DOHH2 (cell line): ENCODE data around the gene GANAB.

ENCODE experiments used
- H3F3A ChIP-seq: fragments of 200-600 bp; sonication (generic), shearing (Covaris generic); 2 replicates; pipeline ENCODE4 v1.6.0; 2016; ENCODE audit warnings: antibody characterized with exemption, mild to moderate bottlenecking; ENCODE audit not compliant: control insufficient read depth, insufficient read depth
- H3K27ac ChIP-seq: fragments of 200-600 bp; sonication (generic); 2 replicates; pipeline ENCODE4 v1.5.1; 2014; ENCODE audit warnings: low read depth, mild to moderate bottlenecking, low read length, moderate library complexity
- H3K27me3 ChIP-seq: fragments of 200-600 bp; sonication (generic); 2 replicates; pipeline ENCODE4 v1.6.1; 2014; ENCODE audit warnings: mild to moderate bottlenecking, low read length, mixed read lengths; ENCODE audit not compliant: control insufficient read depth
- H3K36me3 ChIP-seq: fragments of 200-600 bp; sonication (generic); 2 replicates; pipeline ENCODE4 v1.6.1; 2014; ENCODE audit warnings: mild to moderate bottlenecking, low read length, moderate library complexity, mixed read lengths; ENCODE audit not compliant: control insufficient read depth
- H3K4me1 ChIP-seq: fragments of 200-600 bp; sonication (generic); 2 replicates; pipeline ENCODE4 v1.6.1; 2014; ENCODE audit warnings: mild to moderate bottlenecking, low read length, mixed read lengths; ENCODE audit not compliant: control insufficient read depth
- H3K4me2 ChIP-seq: fragments of 200-600 bp; sonication (generic); 2 replicates; pipeline ENCODE4 v1.6.0; 2014; ENCODE audit warnings: mild to moderate bottlenecking, low read length, moderate library complexity
- H3K4me3 ChIP-seq: fragments of 200-600 bp; sonication (generic); 2 replicates; pipeline ENCODE4 v1.5.1; 2014; ENCODE audit warnings: mild to moderate bottlenecking, low read length, mixed read lengths
- H3K79me2 ChIP-seq: fragments of 200-600 bp; sonication (generic); 2 replicates; pipeline ENCODE4 v1.6.1; 2014; ENCODE audit warnings: mild to moderate bottlenecking, low read length, mixed read lengths; ENCODE audit not compliant: control insufficient read depth
- H3K9me2 ChIP-seq: fragments of 200-600 bp; sonication (generic); replicated peaks from 2 replicates; pipeline ENCODE4 v1.6.1; 2014; ENCODE audit warnings: mild to moderate bottlenecking, low read length, mixed read lengths; ENCODE audit not compliant: control insufficient read depth
- H3K9me3 ChIP-seq: fragments of 200-600 bp; sonication (generic); 2 replicates; pipeline ENCODE4 v1.6.1; 2014; ENCODE audit warnings: antibody characterized with exemption, low read length, mixed read lengths; ENCODE audit not compliant: control insufficient read depth, insufficient read depth
- H4K20me1 ChIP-seq: fragments of 200-600 bp; sonication (generic); 2 replicates; pipeline ENCODE4 v1.6.0; 2014; ENCODE audit warnings: low read depth, mild to moderate bottlenecking, antibody characterized with exemption, low read length, moderate library complexity; ENCODE audit not compliant: control insufficient read depth, insufficient read depth
- CTCF ChIP-seq: fragments of 200-600 bp; sonication (generic); IDR thresholded peaks from one replicate; pipeline ENCODE4 v1.5.1; 2014; ENCODE audit warnings: antibody characterized with exemption, mild to moderate bottlenecking, low read depth, low read length; ENCODE audit not compliant: poor library complexity, severe bottlenecking
- EZH2phosphoT487 ChIP-seq: fragments of 200-600 bp; sonication (generic); IDR thresholded peaks from 2 replicates; pipeline ENCODE4 v1.6.1; 2017; ENCODE audit warnings: borderline replicate concordance, mild to moderate bottlenecking, antibody characterized with exemption, low read length, moderate library complexity, mixed read lengths

Gene GANAB

GRCh38 chr11:62673196-62673525 is 26.7 kb upstream of the GANAB start:
- no peak for TF ChIP-seq CTCF
- no peak for TF ChIP-seq EZH2phosphoT487
- Histone ChIP-seq H3K79me2 (peaks cover 85% of the 10 kb centered on the region), H3K4me3 (peak overlapping the region; percentile 95), H3K9me3 (no peaks in the 10 kb centered on the region), H3K9me2 (no peaks in the 10 kb centered on the region), H3K27ac (peak overlapping the region; percentile 92; the same call in 1 of the 2 replicates), H3K36me3 (peaks cover 75% of the 10 kb centered on the region), H3K27me3 (no peaks in the 10 kb centered on the region), H3K4me1 (peaks cover 61% of the 10 kb centered on the region), H3F3A (peaks cover 42% of the 10 kb centered on the region), H3K4me2 (peak overlapping the region; percentile 99), H4K20me1 (no peaks in the 10 kb centered on the region)

- Histone ChIP-seq H3K4me2 (peak within 1 kb of the TSS; percentile 99), H3K9me2 (no peaks in the 10 kb centered on the region), H3K4me3 (peak within 1 kb of the TSS; percentile 95), H3K9me3 (no peaks in the 10 kb centered on the region), H3K27ac (peak within 1 kb of the TSS; percentile 92), H3K36me3 (peaks cover 76% of the 10 kb centered on the region), H3F3A (peaks cover 45% of the 10 kb centered on the region), H3K4me1 (peaks cover 64% of the 10 kb centered on the region), H3K27me3 (no peaks in the 10 kb centered on the region), H3K79me2 (peaks cover 85% of the 10 kb centered on the region), H4K20me1 (no peaks in the 10 kb centered on the region)
- no peak for TF ChIP-seq EZH2phosphoT487
- TF ChIP-seq CTCF: no peak
Observed at GRCh38 chr11:62671608-62672389, 25.4 kb upstream of the GANAB start, which contains the start of the genes LBHD1 and UQCC3. TSS of gene LBHD1 (minus strand) at chr11:62672267. CDS start at chr11:62670031, 2,236 bp downstream. TSS of gene UQCC3 (plus strand) at chr11:62671673. CDS start at chr11:62671746, 73 bp downstream.

GRCh38 chr11:62671236-62671607 is 24.8 kb upstream of the GANAB start:
- Histone ChIP-seq H3K9me2 (no peaks in the 10 kb centered on the region), H3K27ac (peak overlapping the region; percentile 92), H3K36me3 (peaks cover 76% of the 10 kb centered on the region), H3K79me2 (peaks cover 85% of the 10 kb centered on the region), H3K4me3 (peak overlapping the region; percentile 95), H3K4me2 (peak overlapping the region; percentile 99), H3K9me3 (no peaks in the 10 kb centered on the region), H3F3A (peaks cover 46% of the 10 kb centered on the region), H4K20me1 (peaks cover 5% of the 10 kb centered on the region), H3K4me1 (peaks cover 64% of the 10 kb centered on the region), H3K27me3 (no peaks in the 10 kb centered on the region)
- TF ChIP-seq CTCF (no peak), EZH2phosphoT487 (no peak)
